Heart left ventricle (tissue), 13 donors: ENCODE data around the gene KCNJ5.

Source experiments
- CTCF ChIP-seq, 12 donors: fragments of 200-600 bp; sonication (generic) in 4 of 12; IDR thresholded peaks; one replicate each; pipeline versions ENCODE4 v1.5.0 to v1.8.0; 2018 to 2022; ENCODE audit warnings: antibody characterized with exemption in 12 of 12, mild to moderate bottlenecking in 5 of 12
- POLR2A ChIP-seq, 2 donors: fragments of 450-650 bp; IDR thresholded peaks; one replicate each; pipeline ENCODE4 v1.6.1; 2017; ENCODE audit warnings: antibody characterized with exemption in 2 of 2, mild to moderate bottlenecking in 2 of 2, moderate library complexity in 2 of 2
- donor health status: ischemic (EF 13 %, LVEDD 7.1; RV severe dilation, severe dysfunction).
- donor health status: DM: no; HTN: yes; CAD: no.
- donor health status: DM: no; HTN: no; CAD: no.
- donor health status: ischemic (EF 25% LVEDD 6.9; RV normal size, moderate dysfunction).
- donor health status: ischemic (EF 25% LVEDD 5.7; RV mildly dilated, moderate dysfunction).
- donor health status: ischemic (EF 35%, LVEDD 5.7; RV mildly dilated, moderate dysfunction).
- donor health status: nonischemic (EF 11% LVEDD 7.7; RV severe dilation, severe dysfunction).
- donor health status: DM: yes; HTN: yes; CAD: no.
- donor health status: PGD.
- donor health status: ischemic (EF 29% LVEDD 5.4; RV normal size, mild dysfunction).
- donor health status: nonischemic (EF 23%, LVEDD 6.1; RV moderate dilation, normal function).

GRCh38 chr11:128916681-128917080 lies 25.5 kb downstream of the KCNJ5 start:
- TF ChIP-seq POLR2A (IDR thresholded peaks at IDR 0.05) (no peak), CTCF (IDR thresholded peaks at IDR 0.05) (no peak)
